NCI-H774 (cell line): Measurements from ENCODE around the gene SEPTIN1.
"Not testable (repeated sequence)": the region's sequence is repeated elsewhere in the genome, so short reads cannot be mapped to it uniquely, and the experiment has no call there.

Source experiments
- DNase-seq: peaks from one replicate; lab custom pipeline; 2025; lab: John Stamatoyannopoulos, UW

Gene SEPTIN1

DNA sequence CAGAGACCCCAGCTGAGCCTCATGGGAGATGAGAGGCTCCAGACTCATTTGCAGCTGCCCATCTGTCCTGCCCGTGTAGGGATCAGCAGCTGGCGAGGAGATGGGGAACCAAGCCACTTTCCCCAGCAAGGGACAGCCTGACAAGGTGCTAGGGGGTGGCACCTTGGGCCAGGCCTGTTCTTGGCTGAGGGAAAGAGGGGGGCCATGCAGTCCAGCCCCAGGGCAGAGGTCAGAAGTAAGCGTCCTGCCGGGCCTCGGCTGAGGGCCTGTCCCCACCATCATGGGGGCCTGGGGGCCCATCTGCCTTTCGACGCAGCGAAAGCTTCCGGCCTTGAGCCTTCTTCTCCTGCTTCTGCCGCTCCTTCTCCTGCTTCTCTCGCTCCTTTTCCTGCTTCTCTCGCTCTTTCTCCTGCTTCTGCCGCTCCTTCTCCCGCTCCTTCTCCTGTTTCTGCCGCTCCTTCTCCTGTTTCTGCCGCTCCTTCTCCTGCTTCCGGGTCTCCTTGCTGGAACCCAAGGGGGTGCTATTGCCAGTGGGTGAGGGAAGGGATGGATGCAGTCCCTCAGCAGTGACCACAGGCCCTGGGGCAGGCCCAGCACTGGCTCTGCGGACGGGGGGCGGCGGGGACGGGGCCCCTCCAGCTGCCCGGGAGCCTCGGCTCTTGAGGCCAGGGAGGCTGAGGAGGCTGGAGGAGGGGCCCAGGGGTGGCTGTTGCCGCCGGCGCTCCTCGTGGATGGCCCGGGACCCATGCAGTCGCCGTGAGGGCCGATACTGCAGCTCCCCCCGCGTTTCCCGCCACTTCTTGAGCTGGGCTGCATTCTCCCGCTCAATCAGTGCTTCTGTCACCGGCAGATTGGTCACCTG lies 24.4 kb downstream of the SEPTIN1 start:
- no peak for DNase-seq

DNA sequence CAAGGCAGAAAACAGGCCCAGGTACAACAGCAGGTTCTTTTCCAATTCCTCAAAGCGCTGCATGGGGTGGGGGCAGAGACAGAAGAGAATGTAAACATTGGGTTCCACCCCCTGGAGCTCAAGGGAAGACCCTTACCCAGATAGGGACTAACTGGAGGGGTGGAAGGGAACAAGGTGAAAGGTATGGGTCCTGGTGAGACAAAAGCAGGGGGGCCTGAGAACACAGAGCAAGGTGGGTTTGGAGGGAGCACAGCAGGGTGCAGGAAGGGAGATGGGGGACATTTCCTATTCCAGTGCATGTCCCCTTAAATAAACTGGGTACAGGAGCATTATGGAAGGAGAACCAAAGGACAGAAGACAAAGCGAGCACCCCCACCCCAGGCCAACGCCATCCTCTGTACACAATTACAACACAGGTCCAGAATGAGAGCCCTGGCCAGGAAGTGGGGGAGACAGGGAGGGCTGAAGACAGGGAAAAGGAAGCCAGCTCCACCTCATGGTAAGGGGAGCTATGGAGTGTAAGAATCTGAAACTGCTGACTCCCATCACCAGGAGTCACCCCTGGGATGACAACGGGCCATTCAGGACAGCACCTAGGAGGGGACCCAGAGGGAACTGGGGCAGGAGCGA lies 25.2 kb downstream of the SEPTIN1 start:
- DNase-seq = no peak

DNA sequence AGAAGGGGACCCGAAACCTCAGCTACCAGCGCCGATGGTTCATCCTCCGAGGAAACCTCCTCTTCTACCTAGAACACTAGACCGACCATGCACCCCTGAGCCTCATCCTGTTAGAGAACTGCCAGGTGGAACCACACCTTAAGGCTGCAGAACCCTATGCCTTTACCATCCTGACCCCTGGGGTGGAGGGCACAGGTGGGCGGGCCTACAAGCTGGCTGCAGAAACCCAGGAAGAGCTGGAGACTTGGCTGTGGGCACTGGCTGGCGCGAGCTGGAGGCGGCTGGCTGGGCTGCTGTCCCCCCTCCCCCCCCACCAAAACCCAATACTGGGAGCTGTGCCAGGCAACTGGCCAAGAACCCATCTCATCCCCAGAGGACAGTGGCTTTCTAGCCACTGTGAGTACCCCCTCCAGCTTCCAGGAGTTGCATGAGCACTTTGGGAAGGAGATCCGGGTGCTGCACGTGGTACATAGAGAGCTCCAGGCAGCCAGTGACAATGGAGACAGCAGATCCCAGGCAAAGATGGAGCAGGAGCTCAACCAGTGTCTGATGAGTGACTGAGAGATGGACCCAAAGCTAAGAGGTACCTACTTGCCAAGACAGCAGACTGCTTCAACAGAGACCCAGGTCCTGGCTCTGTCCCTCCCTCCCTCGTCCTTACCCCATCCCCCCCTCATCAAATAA lies 25.8 kb downstream of the SEPTIN1 start:
- DNase-seq = no peak

DNA sequence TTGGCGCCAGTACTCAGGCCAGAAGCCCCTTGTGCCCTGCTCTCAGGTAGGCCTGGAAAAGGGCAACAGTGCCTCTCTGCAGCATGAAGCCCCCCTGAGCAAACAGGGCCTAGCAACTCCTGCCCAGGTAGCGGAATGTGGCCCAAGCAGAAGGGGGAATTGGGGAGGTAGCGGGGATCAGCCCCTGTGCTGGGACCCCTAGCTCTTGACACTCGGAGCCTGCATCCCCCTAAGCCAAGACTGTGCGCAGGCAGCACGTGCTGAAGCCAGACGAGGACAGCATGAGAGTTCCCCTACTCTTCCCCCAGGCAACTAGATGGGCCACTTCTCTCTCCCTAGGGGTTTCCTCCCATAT lies 26.4 kb downstream of the SEPTIN1 start:
- no peak for DNase-seq

DNA sequence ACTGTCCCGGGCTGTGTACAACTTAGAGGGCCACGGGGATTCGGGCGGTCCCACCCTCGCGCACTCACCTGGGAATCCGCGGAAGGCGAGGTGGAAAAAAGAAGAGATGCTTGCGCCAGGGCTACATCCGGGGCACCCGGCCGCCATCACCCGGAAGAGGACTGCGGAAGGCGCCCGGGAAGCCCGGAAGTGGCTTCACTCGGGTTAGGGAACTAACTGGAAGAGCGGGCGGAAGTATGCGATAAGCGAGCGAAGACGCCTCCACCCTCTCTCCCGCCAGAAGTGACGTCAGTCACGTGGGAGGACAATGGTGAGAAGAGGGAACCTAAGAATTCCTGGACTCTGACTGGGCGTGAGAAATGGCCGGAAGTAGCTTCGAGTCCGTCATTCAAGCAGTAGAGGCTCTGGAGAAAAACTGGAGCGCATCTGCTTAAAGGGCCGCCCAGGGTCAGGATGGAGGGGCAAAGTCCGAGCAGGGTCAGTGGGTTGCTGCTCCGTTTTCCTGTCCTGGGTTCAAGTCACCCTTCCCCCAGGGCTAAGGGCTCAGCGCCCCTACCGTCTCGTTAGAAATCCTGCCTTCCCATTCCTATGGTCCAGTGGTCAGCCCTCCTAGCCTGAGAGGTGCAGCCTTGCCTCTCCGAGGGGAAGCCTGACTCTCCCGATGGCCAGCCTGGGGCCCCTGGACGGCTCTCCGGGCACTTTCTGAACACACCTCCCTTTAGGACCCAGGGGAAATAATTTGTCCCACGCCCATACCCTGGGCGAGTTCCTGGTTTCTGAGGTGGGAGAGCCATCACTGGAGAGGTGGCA lies 27.0 kb downstream of the SEPTIN1 start, which contains the start of gene CD2BP2:
CD2BP2 (minus strand) TSS at position 165 of the 810 bp plus-strand sequence. CDS start 627 bp downstream, outside the sequence.
- peak; percentile 98 for DNase-seq

DNA sequence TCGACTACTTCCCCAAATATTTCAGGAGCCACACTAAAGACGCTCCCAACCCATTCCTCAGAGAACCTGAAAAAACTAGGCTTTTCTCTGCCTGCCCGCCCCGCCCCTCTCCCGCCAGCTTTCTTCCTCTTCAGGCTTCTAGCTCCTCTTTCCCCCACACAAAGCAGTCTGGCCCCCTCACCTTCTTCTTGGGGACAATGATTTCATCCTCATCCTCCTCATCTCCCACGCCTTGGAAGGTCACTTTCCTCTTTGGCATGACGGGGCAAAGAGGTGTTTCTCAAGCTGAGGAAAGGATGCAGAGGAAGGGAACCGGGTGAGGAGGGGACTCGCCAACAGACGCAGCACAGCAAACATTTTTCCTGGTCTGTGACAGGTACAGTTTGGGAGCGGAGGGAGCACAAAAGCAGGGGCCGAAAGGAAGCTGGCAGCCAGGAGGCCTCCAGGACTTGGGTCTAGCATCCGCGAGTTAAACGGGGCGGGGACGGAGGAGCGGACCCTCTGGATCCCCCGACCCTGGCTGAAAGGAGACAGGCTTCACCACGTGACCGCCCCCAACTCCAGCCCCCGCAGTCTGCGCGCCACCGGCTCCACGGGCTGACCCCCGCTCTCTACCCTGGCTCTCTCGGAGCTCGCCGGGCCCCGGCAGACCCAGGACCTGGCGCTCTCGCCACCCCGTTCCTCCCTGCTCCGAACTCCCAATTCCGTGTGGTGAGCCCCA lies 27.8 kb downstream of the SEPTIN1 start:
- DNase-seq = no peak

DNA sequence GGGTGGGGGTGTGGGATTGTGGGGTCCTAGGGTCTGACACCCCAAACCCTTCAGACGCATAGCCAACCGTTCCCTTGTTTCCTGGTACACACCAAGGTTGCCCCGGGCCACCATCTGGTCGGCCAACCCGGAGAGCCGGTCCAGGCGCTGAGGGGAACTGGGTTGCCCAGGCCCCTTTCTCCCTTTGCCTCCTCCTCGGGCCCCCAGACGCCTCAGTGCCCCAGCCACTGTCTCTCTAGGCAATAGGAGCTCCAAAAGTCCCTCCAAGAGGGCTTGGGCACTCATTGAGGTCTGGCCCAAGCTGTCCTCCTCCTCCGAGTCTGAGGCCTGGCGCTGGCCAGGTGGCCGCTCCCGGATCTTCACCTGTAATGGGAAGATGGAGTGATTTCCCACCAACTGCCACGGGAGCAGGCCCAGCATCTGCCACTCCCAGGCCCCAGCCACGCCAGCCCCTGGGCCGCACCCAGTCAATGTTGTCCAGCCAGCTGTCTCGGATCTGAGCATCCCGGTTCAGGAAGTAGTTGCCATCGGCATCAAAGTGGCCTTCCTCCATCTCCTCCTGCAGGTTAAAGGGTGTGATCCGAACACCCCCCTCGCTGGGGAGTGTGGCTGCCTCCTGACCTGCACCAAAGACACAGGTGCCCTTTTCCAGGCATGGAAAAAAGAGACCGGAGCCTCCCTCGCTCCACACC lies 28.8 kb downstream of the SEPTIN1 start:
- no peak for DNase-seq

DNA sequence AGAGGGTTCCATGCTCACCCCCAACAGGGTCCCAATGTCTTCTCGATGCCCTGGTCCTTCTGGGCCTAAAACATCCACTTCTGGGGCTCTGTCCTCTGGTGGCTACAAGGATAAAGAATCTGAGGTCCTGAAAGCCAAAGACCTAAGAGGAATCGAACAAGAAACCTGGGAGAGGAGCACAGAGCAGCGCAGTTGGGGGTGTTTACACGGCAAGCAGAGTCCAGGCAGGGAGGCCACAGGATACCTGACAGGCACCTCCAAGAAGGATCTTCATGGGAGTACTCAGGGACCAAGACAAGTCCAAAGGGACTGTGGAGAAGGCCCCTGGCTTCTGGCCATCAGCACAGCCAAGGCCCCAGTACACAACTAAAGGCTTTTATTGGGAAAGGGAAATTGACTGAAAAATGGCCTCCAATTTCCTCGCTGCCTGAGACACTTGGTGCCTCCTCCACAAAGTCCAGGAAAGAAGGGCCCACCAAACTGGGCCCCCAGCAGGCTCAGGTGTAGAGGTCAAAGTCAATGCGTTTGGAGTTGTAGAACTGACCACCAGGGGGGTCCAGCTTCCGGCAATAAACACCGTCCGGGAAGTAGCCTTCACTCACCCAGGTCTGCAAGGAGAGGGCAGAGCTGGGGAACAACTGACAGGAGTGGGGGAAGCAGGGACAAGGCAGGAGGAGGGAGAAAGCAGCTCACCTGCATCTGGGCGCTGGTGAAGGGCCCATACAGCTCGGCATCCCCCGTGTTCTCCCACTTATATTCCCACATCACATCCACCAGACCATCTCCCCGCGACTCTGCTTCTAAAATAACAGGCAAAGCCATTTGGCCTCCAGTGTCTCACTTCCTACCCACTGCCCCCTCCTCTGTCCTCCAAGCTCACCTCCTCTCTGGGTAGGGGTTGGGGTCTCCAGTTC lies 29.6 kb downstream of the SEPTIN1 start:
- DNase-seq = no peak

DNA sequence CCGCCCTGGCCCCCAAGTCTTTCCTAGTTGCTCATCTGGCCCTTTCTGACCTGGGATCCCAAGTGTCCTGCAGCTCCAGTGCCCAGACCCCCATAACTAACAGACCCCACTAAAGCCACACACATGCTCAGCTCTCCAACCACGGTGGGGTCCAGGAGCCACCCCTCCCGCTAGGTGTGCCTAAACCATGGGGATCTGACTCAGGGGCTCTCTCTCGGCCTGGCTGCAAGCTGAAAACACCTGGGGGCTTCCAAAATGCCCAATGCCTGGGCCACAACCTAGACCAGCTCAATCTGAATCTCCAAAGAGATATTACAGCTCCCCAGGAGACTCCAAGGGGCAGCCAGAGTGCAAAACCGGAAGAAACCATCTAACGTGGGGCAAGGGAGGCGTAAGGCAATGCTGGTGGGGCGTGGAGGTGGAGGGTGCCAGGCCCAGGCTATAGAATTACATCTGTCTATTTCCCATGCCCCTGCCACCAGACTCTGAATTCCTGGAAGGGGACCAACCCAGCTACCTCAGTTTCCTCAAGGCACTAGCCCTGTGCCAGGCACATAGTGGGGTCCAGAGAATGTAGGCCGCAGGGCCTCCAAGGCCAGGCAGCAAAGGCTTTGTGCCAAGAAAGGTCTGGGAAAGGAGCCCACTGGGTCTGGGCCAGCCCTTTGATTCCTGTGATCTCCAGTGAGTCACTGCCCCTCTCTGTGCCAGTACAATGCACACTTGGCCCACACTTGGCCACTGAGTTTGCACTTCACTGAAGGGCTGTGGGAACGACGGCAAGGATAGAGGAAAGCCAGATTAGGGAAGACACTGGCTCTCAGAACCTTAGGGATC lies 30.6 kb downstream of the SEPTIN1 start:
- DNase-seq = no peak

DNA sequence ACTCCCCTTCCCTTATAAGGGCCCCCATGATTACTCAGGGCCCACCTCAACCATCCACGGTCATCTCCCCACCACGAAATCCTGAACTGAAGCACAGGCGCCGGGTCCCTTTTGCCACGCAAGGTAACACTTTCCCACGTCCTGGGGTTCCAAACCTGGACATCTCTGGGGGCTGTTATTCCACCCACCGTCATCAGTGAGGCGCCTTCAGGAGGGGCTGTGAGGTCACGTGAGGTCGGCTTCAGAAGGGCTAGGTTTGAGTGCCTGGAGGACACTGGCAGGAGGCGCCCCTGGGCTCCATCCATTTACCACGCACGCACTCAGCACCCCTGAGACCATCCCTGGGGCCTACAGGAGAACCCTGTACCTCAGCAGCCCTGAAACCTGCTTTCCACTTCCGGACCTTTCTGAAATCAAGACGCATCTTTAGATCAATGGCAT lies 31.3 kb downstream of the SEPTIN1 start:
- DNase-seq = no peak

DNA sequence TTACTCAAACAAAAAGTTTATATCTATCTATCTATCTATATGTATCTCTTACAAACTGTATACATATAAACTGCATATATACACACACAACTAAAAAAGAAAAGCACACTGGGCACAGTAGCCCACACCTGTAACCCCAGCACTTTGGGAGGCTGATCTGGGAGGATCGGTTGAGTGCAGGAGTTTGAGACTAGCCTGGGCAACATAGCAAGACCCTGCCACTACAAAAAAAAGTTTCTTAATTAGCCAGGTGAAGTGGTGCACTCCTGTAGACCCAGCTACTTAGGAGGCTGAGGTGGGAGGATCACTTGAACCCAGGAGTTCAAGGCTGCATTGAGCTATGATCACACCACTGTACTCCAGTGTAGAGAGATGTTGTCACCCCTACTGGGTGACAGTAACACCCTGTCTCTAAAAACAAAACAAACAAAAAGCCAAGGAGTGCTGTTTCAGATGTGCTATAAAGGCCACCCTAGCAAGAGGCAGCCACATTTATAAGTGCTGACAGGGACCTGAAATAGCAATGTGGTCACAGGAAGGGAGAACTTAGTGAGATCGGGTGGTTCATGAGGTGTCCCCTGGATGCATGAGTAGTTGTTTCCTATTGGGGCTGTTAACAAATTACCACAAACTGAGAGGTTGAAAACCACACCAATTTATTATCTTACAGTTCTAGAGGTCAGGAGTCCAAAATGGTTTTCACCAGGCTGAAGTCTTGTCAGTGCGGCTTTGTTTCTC lies 32.1 kb downstream of the SEPTIN1 start:
- no peak for DNase-seq

DNA sequence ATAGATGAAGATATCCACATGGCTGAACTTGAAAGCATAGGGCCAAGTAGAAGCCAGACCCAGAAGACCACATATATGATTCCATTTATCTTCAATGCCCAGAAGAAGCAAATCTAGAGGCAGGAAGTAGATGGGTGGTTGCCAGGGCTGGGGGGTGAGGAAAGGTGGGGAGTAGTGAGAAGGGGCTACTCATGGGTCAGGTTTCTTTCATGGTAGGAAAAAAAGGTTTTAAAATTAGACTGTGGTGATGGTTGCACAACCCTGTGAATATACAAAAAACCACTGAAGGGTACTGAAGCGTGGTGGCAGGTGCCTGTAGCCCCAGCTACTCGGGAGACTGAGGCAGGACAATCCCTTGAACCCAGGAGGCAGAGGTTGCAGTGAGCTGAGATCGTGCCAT lies 32.7 kb downstream of the SEPTIN1 start:
- no peak for DNase-seq

DNA sequence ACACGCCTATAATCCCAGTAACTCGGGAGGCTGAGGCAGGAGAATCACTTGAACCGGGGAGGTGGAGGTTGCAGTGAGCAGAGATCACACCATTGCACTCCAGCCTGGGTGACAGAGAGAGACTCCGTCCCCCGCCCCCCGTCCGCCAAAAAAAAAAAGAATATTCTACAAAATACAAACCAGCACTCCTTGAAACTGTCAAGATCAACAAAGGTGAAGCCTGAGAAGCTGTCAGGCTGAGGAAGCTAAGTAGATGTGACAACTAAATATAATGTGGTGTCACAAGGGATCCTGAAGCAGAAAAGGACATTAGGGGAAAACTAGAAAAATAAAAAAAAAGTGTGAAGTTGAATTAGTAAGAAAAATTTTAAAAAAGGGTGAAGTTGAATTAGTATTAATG lies 33.4 kb downstream of the SEPTIN1 start:
- DNase-seq = no peak

DNA sequence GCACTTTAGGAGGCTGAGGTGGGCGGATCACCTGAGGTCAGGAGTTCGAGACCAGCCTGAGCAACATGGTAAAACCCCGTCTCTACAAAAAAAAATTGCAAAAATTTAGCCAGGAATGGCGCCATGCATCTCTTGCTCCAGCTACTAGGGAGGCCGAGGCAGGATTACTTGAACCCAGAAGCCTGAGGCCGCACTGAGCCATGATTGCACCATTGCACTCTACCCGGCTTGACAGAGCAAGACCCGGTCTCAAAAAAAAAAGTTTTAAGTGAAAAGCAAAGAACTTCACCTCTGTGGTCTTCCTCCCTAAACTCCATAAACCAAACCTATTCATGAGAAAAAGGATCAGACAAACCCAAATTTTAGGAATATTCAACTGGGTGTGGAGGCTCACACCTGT lies 34.2 kb downstream of the SEPTIN1 start:
- DNase-seq = no peak

DNA sequence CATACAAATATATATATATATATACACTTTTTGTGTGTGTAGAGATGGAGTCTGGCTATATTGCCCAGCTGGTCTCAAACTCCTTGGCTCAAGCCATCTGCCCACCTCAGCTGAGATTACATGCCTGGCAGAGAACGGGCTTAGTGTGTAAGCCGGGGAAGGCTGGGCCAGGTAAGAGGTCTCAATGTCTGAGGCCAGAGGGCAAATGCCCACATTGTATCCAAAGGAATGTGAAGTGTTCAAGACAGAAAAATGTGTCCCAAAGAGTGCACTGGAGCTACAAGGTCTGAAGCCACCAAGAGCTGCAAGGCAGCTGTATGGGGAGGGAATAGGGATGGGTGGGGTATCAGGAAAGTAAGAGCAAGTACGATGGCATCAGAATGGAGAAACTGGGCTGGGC lies 36.1 kb downstream of the SEPTIN1 start:
- DNase-seq = no peak

DNA sequence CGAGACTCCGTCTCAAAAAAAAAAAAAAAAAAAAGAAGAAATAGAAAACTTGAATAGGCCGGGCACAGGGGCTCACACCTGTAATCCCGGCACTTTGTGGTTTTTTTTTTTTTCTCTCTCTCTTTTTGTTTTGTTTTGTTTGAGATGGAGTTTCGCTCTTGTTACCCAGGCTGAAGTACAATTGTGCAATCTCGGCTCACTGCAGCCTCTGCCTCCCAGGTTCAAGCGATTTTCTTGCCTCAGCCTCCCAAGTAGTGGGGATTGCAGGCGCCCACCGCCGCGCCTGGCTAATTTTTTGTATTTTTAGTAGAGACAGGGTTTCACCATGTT lies 38.9 kb downstream of the SEPTIN1 start:
- DNase-seq = not testable (repeated sequence)

DNA sequence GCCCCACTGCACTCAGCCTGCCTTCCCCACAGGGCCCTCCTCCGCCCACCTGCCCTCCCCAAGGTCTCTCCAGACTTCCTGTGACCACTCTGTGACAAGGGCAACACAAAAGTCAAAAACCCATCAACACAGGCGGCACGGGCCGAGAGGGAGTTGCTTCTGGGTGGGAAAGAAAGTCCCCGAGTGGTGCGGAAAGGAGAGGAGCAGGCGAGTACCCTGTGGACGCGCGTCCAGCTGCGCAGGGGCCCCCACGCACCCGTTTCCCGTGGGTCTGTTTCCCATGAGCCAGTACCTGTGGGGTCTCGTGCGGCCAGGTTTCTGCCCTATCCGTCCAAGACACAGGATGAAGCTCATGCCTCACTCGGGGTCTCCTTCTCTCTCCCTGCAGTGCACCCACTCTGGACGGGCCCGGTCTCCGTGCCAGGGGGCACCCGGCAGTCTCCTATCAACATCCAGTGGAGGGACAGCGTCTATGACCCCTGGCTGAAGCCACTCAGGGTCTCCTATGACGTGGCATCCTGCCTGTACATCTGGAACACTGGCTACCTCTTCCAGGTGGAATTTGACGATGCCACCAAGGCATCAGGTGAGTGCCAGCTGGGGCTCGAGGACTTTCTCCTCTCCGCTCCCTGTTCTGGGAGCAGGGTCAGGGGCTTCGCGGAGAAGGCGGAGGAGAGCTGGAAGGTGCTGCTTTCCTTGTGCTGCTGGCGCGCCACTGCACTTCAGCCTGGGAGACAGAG lies 39.4 kb downstream of the SEPTIN1 start:
- no peak for DNase-seq
